Fibroblast of villous mesenchyme (primary cell): ENCODE data around the gene AHCTF1. TPM values are rescaled to one million over a fixed set of nuclear protein-coding genes. Genes with fewer than 3 reads are reported as not detected.
A peak's percentile ranks its signal among the peaks of the same experiment; 100 is the strongest.

Source experiments
- DNase-seq: peaks from one replicate; pipeline ENCODE4 v3.0.0-alpha.2; 2010; ENCODE audit warnings: low read depth
- H3K4me3 ChIP-seq: 2 replicates; pipeline ENCODE4 v1.5.1; 2011; ENCODE audit warnings: low read depth, mild to moderate bottlenecking, low read length
- CTCF ChIP-seq: IDR thresholded peaks from 2 replicates; pipeline ENCODE4 v1.5.1; 2012; ENCODE audit warnings: low read depth, mild to moderate bottlenecking, low read length; ENCODE audit not compliant: insufficient read depth
- total RNA-seq: library from RNA; depleted of rRNA; stranded (reverse); fragments of >200 nt; gene quantifications from 2 replicates; pipeline ENCODE4 v1.2.3, GENCODE V29; 2012

The AHCTF1 gene
- total RNA-seq, 1 donor = 46.6 TPM

- no peak overlapping the region for H3K4me3 ChIP-seq
- TF ChIP-seq CTCF = no peak
- no peak for DNase-seq
Observed at GRCh38 chr1:246811985-246812384, 119.8 kb downstream of the AHCTF1 start.

DNA sequence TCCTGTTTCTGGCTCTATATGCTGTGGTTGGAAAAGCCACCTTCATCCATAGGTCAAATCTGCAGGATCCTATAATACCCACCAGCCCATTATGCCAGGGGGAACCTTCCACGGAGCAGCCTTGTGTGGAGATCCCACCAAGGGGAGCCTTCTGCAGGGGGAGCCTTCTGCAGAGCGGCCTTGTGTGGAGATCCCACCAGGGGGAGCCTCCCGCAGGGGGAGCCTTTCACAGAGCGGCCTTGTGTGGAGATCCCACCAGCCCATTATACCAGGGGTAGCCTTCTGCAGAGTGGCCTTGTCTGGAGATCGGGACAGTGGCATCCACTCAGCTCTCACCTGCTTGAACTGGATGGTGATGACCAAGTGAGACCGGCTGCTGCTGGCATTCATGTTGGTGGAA lies 122.3 kb downstream of the AHCTF1 start:
- no peak overlapping the region for H3K4me3 ChIP-seq
- no peak for TF ChIP-seq CTCF
- no peak for DNase-seq

- no peak for TF ChIP-seq CTCF
- H3K4me3 ChIP-seq = no peak overlapping the region
Observed at GRCh38 chr1:246805135-246805716, 126.5 kb downstream of the AHCTF1 start.

GRCh38 chr1:246803883-246804282 lies 127.9 kb downstream of the AHCTF1 start:
- no peak overlapping the region for H3K4me3 ChIP-seq
- no peak for TF ChIP-seq CTCF
- DNase-seq = no peak

More at GRCh38 chr1:246805135-246805716, 126.5 kb downstream of the AHCTF1 start:
- DNase-seq = peak; percentile 30

DNA sequence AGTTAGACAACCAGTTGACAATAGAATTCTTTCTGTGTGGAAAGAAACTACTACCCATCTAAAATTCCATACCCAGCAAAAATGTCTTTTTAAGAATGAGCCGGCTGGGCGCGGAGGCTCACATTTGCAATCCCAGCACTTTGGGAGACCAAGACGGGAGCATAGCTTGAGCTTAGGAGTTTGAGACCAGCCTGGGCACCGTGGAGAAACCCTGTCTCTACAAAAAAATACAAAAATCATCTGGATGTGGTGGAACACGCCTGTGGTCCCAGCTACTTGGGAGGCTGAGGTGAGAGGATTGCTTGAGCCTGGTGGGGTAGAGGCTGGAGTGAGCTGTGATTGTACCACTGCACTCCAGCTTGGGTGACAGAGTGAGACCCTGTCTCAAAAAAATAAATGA lies 128.4 kb downstream of the AHCTF1 start:
- no peak overlapping the region for H3K4me3 ChIP-seq
- TF ChIP-seq CTCF = no peak
- DNase-seq = no peak

DNA sequence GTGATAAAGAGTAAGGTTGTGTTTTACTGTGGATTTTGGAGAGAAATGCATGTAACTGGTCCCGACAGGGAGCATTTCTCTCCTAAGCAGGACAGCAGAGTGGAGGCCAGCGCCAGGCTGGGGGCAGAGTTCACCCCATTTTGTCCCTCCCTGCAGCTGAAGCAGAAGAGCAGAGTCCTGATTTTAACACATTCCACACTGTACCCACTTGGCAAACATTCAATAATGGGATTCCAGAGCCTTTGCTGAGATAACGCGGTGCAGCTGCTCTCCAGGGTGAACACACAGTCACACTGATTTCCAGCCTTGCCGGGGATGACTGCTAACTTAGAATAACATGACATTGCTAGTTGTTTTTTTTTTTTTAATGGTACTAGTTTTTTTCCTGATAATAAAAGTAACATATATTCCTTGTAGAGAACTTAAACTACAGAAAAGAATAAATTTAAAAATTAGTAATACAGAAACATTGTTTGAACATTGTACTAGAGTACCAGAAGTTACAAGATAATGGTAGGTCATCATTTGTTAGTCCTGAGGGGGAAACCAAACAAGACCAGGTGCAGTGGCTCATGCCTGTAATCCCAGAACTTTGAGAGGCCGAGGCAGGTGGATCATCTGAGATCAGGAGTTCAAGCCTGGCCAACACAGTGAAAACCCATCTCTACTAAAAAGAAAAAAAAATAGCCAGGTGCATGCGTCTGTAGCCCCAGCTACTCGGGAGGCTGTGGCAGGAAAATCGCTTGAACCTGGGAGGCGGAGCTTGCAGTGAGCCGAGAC lies 130.3 kb downstream of the AHCTF1 start:
- peak; percentile 16 for DNase-seq
- no peak for TF ChIP-seq CTCF

More for the DNA sequence above, 130.3 kb downstream of the AHCTF1 start:
- H3K4me3 ChIP-seq = no peak overlapping the region
